Limb (tissue), 2 donors: Measurements from ENCODE around the gene MAD1L1.
"Not testable (repeated sequence)": the region's sequence is repeated elsewhere in the genome, so short reads cannot be mapped to it uniquely, and the experiment has no call there.

ENCODE experiments used
- DNase-seq, 2 donors: peaks; one replicate each; pipeline ENCODE4 v3.0.0-alpha.2; 2016; ENCODE audit errors: extremely low spot score in 2 of 2

The MAD1L1 gene

GRCh38 chr7:2070151-2070763 lies 162.5 kb downstream of the MAD1L1 start:
- no peak for DNase-seq

GRCh38 chr7:2069472-2069860 lies 163.3 kb downstream of the MAD1L1 start:
- DNase-seq = peak in 1 of 2 donors; percentile 59

DNA sequence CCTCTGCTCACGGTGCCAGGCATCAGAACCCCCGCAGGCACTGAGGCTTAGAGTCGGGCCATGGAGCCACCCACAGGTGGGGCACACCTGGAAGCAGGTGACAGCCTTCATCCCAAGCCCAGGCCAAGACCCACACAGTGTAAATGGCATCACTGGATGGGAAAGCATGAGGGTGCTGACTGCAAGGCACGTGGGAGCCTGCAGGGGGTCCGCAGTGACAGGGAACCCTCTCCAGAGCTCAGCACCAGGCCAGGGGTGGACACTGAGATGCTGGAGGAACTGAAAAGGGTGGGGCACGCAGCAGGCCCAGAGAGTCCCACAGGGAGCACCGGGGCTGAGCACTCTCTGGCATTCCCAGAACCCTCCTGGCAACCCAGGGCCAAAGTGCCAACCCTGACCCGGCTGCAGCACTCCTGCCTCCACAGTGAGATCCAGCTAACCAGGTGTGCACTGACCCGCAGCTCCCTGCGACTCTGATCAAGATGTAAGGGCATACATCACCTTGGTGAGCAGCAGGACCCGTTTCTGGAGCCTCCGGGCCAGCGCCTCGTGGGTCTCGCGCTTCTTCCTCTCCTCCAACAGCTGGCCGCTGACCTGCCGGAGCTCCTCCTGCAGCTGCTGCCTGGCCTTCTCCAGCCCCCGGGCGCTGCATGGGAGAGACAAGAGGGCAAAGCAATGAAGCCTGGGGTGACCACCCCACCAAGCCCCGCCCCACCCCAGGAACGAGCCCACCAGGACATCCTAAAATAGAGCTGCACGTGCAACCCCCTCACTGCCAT lies 163.9 kb downstream of the MAD1L1 start:
- DNase-seq = no peak

- DNase-seq = no peak
Measured at GRCh38 chr7:2066251-2066919, 166.4 kb downstream of the MAD1L1 start.

- peak in 1 of 2 donors; percentile 73 for DNase-seq
Measured at GRCh38 chr7:2065528-2065927, 167.2 kb downstream of the MAD1L1 start.

GRCh38 chr7:2063563-2064260 lies 169.0 kb downstream of the MAD1L1 start:
- DNase-seq = peak; percentile 26 to 58

- DNase-seq = no peak
Measured at GRCh38 chr7:2062648-2063047, 170.1 kb downstream of the MAD1L1 start.

GRCh38 chr7:2060701-2061100 lies 172.0 kb downstream of the MAD1L1 start:
- DNase-seq = no peak

- no peak for DNase-seq
Measured at GRCh38 chr7:2059964-2060700, 172.6 kb downstream of the MAD1L1 start.

GRCh38 chr7:2058246-2058645 lies 174.5 kb downstream of the MAD1L1 start:
- not testable (repeated sequence) for DNase-seq

- no peak for DNase-seq
Measured at GRCh38 chr7:2055956-2056355, 176.8 kb downstream of the MAD1L1 start.

GRCh38 chr7:2054927-2055326 lies 177.8 kb downstream of the MAD1L1 start:
- no peak for DNase-seq

GRCh38 chr7:2053395-2053794 lies 179.3 kb downstream of the MAD1L1 start:
- no peak for DNase-seq

GRCh38 chr7:2052657-2053048 lies 180.1 kb downstream of the MAD1L1 start:
- no peak for DNase-seq

GRCh38 chr7:2051707-2052656 lies 180.8 kb downstream of the MAD1L1 start:
- no peak for DNase-seq

- no peak for DNase-seq
Measured at GRCh38 chr7:2050511-2050866, 182.3 kb downstream of the MAD1L1 start.

DNA sequence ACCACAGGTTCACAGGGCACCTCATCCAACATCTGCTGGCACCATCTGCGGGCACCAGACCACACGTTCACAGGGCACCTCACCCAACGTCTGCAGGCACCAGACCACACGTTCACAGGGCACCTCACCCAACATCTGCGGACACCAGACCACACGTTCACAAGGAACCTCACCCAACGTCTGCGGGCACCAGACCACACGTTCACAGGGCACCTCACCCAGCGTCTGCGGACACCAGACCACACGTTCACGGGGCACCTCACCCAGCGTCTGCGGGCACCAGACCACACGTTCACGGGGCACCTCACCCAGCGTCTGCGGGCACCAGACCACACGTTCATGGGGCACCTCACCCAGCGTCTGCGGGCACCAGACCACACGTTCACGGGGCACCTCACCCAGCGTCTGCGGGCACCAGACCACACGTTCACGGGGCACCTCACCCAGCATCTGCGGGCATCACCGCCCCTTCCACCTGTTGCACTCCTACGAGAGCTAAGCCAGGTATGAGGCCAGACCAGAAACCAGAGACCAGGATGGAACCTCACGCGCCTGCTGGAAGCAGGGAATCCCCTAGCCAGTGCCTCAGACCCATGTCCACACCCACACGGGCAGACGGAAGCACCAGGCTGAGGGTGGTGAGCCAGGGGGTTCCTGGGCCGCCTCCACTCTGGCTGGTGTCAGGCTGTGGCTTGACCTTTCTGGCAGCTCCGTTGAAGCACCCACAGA lies 182.8 kb downstream of the MAD1L1 start:
- no peak for DNase-seq

GRCh38 chr7:2049111-2049781 lies 183.5 kb downstream of the MAD1L1 start:
- no peak for DNase-seq

GRCh38 chr7:2048531-2048930 lies 184.2 kb downstream of the MAD1L1 start:
- DNase-seq = no peak
